ENCODE measurements around the gene ITGA5. TPM values are rescaled to one million over a fixed set of nuclear protein-coding genes. Genes with fewer than 3 reads are reported as not detected.

Gene ITGA5
- total and polyA plus RNA-seq, 5 donors from 2014 or later = 18.6 to 57.4 (median 23.8) TPM

GRCh38 chr12:54452628-54453027 is 33.6 kb upstream of the ITGA5 start:
- Mint-ChIP-seq H3K4me1 (no peaks in the 10 kb centered on the region), H3K4me3 (no peak overlapping the region), H3K36me3 (no peaks in the 10 kb centered on the region), H3K27me3 (peaks cover 21% of the 10 kb centered on the region), H3K27ac (no peak overlapping the region), H3K9me3 (no peaks in the 10 kb centered on the region)
- Histone ChIP-seq H3K4me3 (ENCODE audit: low read depth, low read length) (no peak overlapping the region), H3K27ac (ENCODE audit: insufficient read depth, low read length, poor library complexity, severe bottlenecking) (no peak overlapping the region), H3K27me3 (ENCODE audit: control insufficient read depth, insufficient read depth, low read length) (no peaks in the 10 kb centered on the region), H3K36me3 (ENCODE audit: control insufficient read depth, insufficient read depth, low read length) (no peaks in the 10 kb centered on the region), H3K4me1 (ENCODE audit: control insufficient read depth, insufficient read depth, low read length, poor library complexity, severe bottlenecking) (no peaks in the 10 kb centered on the region), H3K9me3 (ENCODE audit: control insufficient read depth in 2 of 2, low read length in 2 of 2) (no peaks in the 10 kb centered on the region)
- ATAC-seq (ENCODE audit: low read depth in 2 of 2) (no peak), DNase-seq (no peak)

- no peaks in the 10 kb centered on the region for H3K9me3 Mint-ChIP-seq
- H3K4me3 Mint-ChIP-seq = no peak overlapping the region
- peaks cover 11% of the 10 kb centered on the region for H3K27me3 Mint-ChIP-seq
- Histone ChIP-seq H3K36me3 (ENCODE audit: control insufficient read depth, insufficient read depth, low read length) (no peaks in the 10 kb centered on the region), H3K4me3 (ENCODE audit: low read depth, low read length) (no peak overlapping the region), H3K27ac (ENCODE audit: insufficient read depth, low read length, poor library complexity, severe bottlenecking) (no peak overlapping the region), H3K27me3 (ENCODE audit: control insufficient read depth, insufficient read depth, low read length) (no peaks in the 10 kb centered on the region), H3K9me3 (ENCODE audit: control insufficient read depth in 2 of 2, low read length in 2 of 2) (no peaks in the 10 kb centered on the region), H3K4me1 (ENCODE audit: control insufficient read depth, insufficient read depth, low read length, poor library complexity, severe bottlenecking) (no peaks in the 10 kb centered on the region)
- H3K4me1 Mint-ChIP-seq = no peaks in the 10 kb centered on the region
- no peak overlapping the region for H3K27ac Mint-ChIP-seq
- no peak for ATAC-seq (ENCODE audit: low read depth in 2 of 2)
- no peaks in the 10 kb centered on the region for H3K36me3 Mint-ChIP-seq
- no peak for DNase-seq
Measured at GRCh38 chr12:54448344-54448743, 29.3 kb upstream of the ITGA5 start.

- no peaks in the 10 kb centered on the region for H3K4me1 ChIP-seq (ENCODE audit: control insufficient read depth, insufficient read depth, low read length, poor library complexity, severe bottlenecking)
- Mint-ChIP-seq H3K4me1 (no peaks in the 10 kb centered on the region), H3K36me3 (no peaks in the 10 kb centered on the region), H3K27me3 (peaks cover 11% of the 10 kb centered on the region), H3K4me3 (no peak overlapping the region), H3K27ac (no peak overlapping the region), H3K9me3 (no peaks in the 10 kb centered on the region)
- H3K4me3 ChIP-seq (ENCODE audit: low read depth, low read length) = no peak overlapping the region
- peaks cover under 1% of the 10 kb centered on the region for H3K27me3 ChIP-seq (ENCODE audit: control insufficient read depth, insufficient read depth, low read length)
- H3K9me3 ChIP-seq (ENCODE audit: control insufficient read depth in 2 of 2, low read length in 2 of 2) = no peaks in the 10 kb centered on the region
- no peaks in the 10 kb centered on the region for H3K36me3 ChIP-seq (ENCODE audit: control insufficient read depth, insufficient read depth, low read length)
- no peak for ATAC-seq (ENCODE audit: low read depth in 2 of 2)
- no peak overlapping the region for H3K27ac ChIP-seq (ENCODE audit: insufficient read depth, low read length, poor library complexity, severe bottlenecking)
- DNase-seq = no peak
Measured at GRCh38 chr12:54447917-54448316, 28.9 kb upstream of the ITGA5 start.

- Histone ChIP-seq H3K9me3 (ENCODE audit: control insufficient read depth in 2 of 2, low read length in 2 of 2) (no peaks in the 10 kb centered on the region), H3K4me1 (ENCODE audit: control insufficient read depth, insufficient read depth, low read length, poor library complexity, severe bottlenecking) (no peaks in the 10 kb centered on the region), H3K36me3 (ENCODE audit: control insufficient read depth, insufficient read depth, low read length) (no peaks in the 10 kb centered on the region), H3K4me3 (ENCODE audit: low read depth, low read length) (no peak overlapping the region), H3K27ac (ENCODE audit: insufficient read depth, low read length, poor library complexity, severe bottlenecking) (no peak overlapping the region), H3K27me3 (ENCODE audit: control insufficient read depth, insufficient read depth, low read length) (peaks cover 2% of the 10 kb centered on the region)
- no peaks in the 10 kb centered on the region for H3K36me3 Mint-ChIP-seq
- H3K27ac Mint-ChIP-seq = no peak overlapping the region
- no peak for DNase-seq
- peaks cover 23% of the 10 kb centered on the region for H3K27me3 Mint-ChIP-seq
- no peak overlapping the region for H3K4me3 Mint-ChIP-seq
- ATAC-seq (ENCODE audit: low read depth in 2 of 2) = no peak
- H3K4me1 Mint-ChIP-seq = peaks cover 4 to 6% (median 5%) of the 10 kb centered on the region in 4 donors
- no peaks in the 10 kb centered on the region for H3K9me3 Mint-ChIP-seq
Measured at GRCh38 chr12:54444206-54444605, 25.1 kb upstream of the ITGA5 start.

- Histone ChIP-seq H3K27ac (ENCODE audit: insufficient read depth, low read length, poor library complexity, severe bottlenecking) (no peak overlapping the region), H3K4me1 (ENCODE audit: control insufficient read depth, insufficient read depth, low read length, poor library complexity, severe bottlenecking) (no peaks in the 10 kb centered on the region), H3K27me3 (ENCODE audit: control insufficient read depth, insufficient read depth, low read length) (peaks cover 2% of the 10 kb centered on the region), H3K9me3 (ENCODE audit: control insufficient read depth in 2 of 2, low read length in 2 of 2) (no peaks in the 10 kb centered on the region), H3K4me3 (ENCODE audit: low read depth, low read length) (no peak overlapping the region), H3K36me3 (ENCODE audit: control insufficient read depth, insufficient read depth, low read length) (no peaks in the 10 kb centered on the region)
- H3K27me3 Mint-ChIP-seq = peaks cover 23% of the 10 kb centered on the region
- H3K4me3 Mint-ChIP-seq = no peak overlapping the region
- H3K36me3 Mint-ChIP-seq = no peaks in the 10 kb centered on the region
- no peak for ATAC-seq (ENCODE audit: low read depth in 2 of 2)
- no peaks in the 10 kb centered on the region for H3K9me3 Mint-ChIP-seq
- H3K4me1 Mint-ChIP-seq = peaks cover 4 to 6% (median 5%) of the 10 kb centered on the region in 4 donors
- H3K27ac Mint-ChIP-seq = no peak overlapping the region
- no peak for DNase-seq
Measured at GRCh38 chr12:54443446-54443845, 24.4 kb upstream of the ITGA5 start.

GRCh38 chr12:54442961-54443360 is 23.9 kb upstream of the ITGA5 start:
- DNase-seq (no peak), ATAC-seq (ENCODE audit: low read depth in 2 of 2) (no peak)
- Histone ChIP-seq H3K36me3 (ENCODE audit: control insufficient read depth, insufficient read depth, low read length) (no peaks in the 10 kb centered on the region), H3K4me1 (ENCODE audit: control insufficient read depth, insufficient read depth, low read length, poor library complexity, severe bottlenecking) (no peaks in the 10 kb centered on the region), H3K9me3 (ENCODE audit: control insufficient read depth in 2 of 2, low read length in 2 of 2) (no peaks in the 10 kb centered on the region), H3K27me3 (ENCODE audit: control insufficient read depth, insufficient read depth, low read length) (peaks cover 2% of the 10 kb centered on the region), H3K4me3 (ENCODE audit: low read depth, low read length) (no peak overlapping the region), H3K27ac (ENCODE audit: insufficient read depth, low read length, poor library complexity, severe bottlenecking) (no peak overlapping the region)
- H3K9me3 Mint-ChIP-seq = no peaks in the 10 kb centered on the region
- H3K27ac Mint-ChIP-seq = no peak overlapping the region
- H3K4me3 Mint-ChIP-seq = no peak overlapping the region
- peaks cover 23% of the 10 kb centered on the region for H3K27me3 Mint-ChIP-seq
- no peaks in the 10 kb centered on the region for H3K36me3 Mint-ChIP-seq
- peaks cover 4 to 6% (median 5%) of the 10 kb centered on the region in 4 donors for H3K4me1 Mint-ChIP-seq

GRCh38 chr12:54442099-54442498 is 23.0 kb upstream of the ITGA5 start:
- Mint-ChIP-seq H3K4me1 (peaks cover 4 to 8% (median 5%) of the 10 kb centered on the region in 4 donors), H3K9me3 (no peaks in the 10 kb centered on the region), H3K27me3 (peaks cover 23% of the 10 kb centered on the region), H3K27ac (no peak overlapping the region), H3K4me3 (no peak overlapping the region), H3K36me3 (no peaks in the 10 kb centered on the region)
- no peaks in the 10 kb centered on the region for H3K4me1 ChIP-seq (ENCODE audit: control insufficient read depth, insufficient read depth, low read length, poor library complexity, severe bottlenecking)
- H3K4me3 ChIP-seq (ENCODE audit: low read depth, low read length) = no peak overlapping the region
- H3K27ac ChIP-seq (ENCODE audit: insufficient read depth, low read length, poor library complexity, severe bottlenecking) = no peak overlapping the region
- H3K9me3 ChIP-seq (ENCODE audit: control insufficient read depth in 2 of 2, low read length in 2 of 2) = no peaks in the 10 kb centered on the region
- H3K27me3 ChIP-seq (ENCODE audit: control insufficient read depth, insufficient read depth, low read length) = peaks cover 2% of the 10 kb centered on the region
- no peaks in the 10 kb centered on the region for H3K36me3 ChIP-seq (ENCODE audit: control insufficient read depth, insufficient read depth, low read length)
- no peak for DNase-seq
- no peak for ATAC-seq (ENCODE audit: low read depth in 2 of 2)

GRCh38 chr12:54439521-54440255 is 20.6 kb upstream of the ITGA5 start:
- H3K27me3 Mint-ChIP-seq = peaks cover 16% of the 10 kb centered on the region
- DNase-seq = peak in 2 of 3 donors; percentile 61 to 66
- H3K9me3 ChIP-seq (ENCODE audit: control insufficient read depth in 2 of 2, low read length in 2 of 2) = no peaks in the 10 kb centered on the region
- no peak overlapping the region for H3K4me3 ChIP-seq (ENCODE audit: low read depth, low read length)
- ATAC-seq (ENCODE audit: low read depth in 2 of 2) = peak; percentile 75 to 80
- H3K27me3 ChIP-seq (ENCODE audit: control insufficient read depth, insufficient read depth, low read length) = peaks cover 2% of the 10 kb centered on the region
- no peak overlapping the region for H3K27ac ChIP-seq (ENCODE audit: insufficient read depth, low read length, poor library complexity, severe bottlenecking)
- H3K36me3 ChIP-seq (ENCODE audit: control insufficient read depth, insufficient read depth, low read length) = no peaks in the 10 kb centered on the region
- peaks cover 4 to 8% (median 6%) of the 10 kb centered on the region in 4 donors for H3K4me1 Mint-ChIP-seq
- H3K27ac Mint-ChIP-seq = peak overlapping the region in 2 of 3 donors; percentile 38 to 86
- no peaks in the 10 kb centered on the region for H3K4me1 ChIP-seq (ENCODE audit: control insufficient read depth, insufficient read depth, low read length, poor library complexity, severe bottlenecking)
- H3K9me3 Mint-ChIP-seq = no peaks in the 10 kb centered on the region
- H3K36me3 Mint-ChIP-seq = no peaks in the 10 kb centered on the region
- no peak overlapping the region for H3K4me3 Mint-ChIP-seq
